K562 (cell line): ENCODE results near the gene MSTO1. TPM values are rescaled to one million over a fixed set of nuclear protein-coding genes. Genes with fewer than 3 reads are reported as not detected.

ENCODE experiments used
- ATF7 ChIP-seq: fragments of 450-650 bp; IDR thresholded peaks from 2 replicates; pipeline ENCODE4 v1.7.1; 2014; ENCODE audit warnings: mild to moderate bottlenecking, moderate library complexity
- BHLHE40 ChIP-seq: IDR thresholded peaks from 2 replicates; pipeline ENCODE4 v1.6.1; 2011; ENCODE audit warnings: low read length, improper control_type of control experiment
- CBFA2T3 ChIP-seq: fragments of 450-650 bp; IDR thresholded peaks from 2 replicates; pipeline ENCODE4 v1.6.1; 2017
- CCAR2 ChIP-seq: fragments of 200-400 bp; formaldehyde crosslinking; IDR thresholded peaks from 2 replicates; pipeline ENCODE4 v1.6.1; 2017; ENCODE audit warnings: mild to moderate bottlenecking, low read depth, low read length
- CHD4 ChIP-seq: fragments of 200-600 bp; sonication (generic); IDR thresholded peaks from 3 replicates; pipeline ENCODE4 v1.6.1; 2012; ENCODE audit warnings: low read depth, mild to moderate bottlenecking, mixed read lengths, low read length, inconsistent platforms; ENCODE audit not compliant: insufficient read depth, insufficient replicate concordance, poor library complexity, severe bottlenecking
- ETS2 ChIP-seq: IDR thresholded peaks from 2 replicates; pipeline ENCODE4 v1.6.1; 2016; ENCODE audit warnings: borderline replicate concordance, missing genetic modification characterization, mild to moderate bottlenecking, moderate library complexity, missing compliant biosample characterization; ENCODE audit not compliant: poor library complexity, severe bottlenecking
- GATA2 ChIP-seq: sonication (generic); formaldehyde crosslinking; IDR thresholded peaks from 2 replicates; pipeline ENCODE4 v1.4.0; 2020; ENCODE audit warnings: mild to moderate bottlenecking, missing genetic modification reagents
- HDAC1 ChIP-seq, 2 experiments: fragments of 450-650 bp; IDR thresholded peaks; 2 replicates each; pipeline ENCODE4 v1.6.1; 2016 to 2017; ENCODE audit warnings: inconsistent platforms in 1 of 2, mild to moderate bottlenecking in 1 of 2, moderate library complexity in 1 of 2
- IRF2 ChIP-seq: sonication (generic); formaldehyde crosslinking; IDR thresholded peaks from 2 replicates; pipeline ENCODE4 v1.8.1; 2022; ENCODE audit warnings: mild to moderate bottlenecking, missing genetic modification reagents
- KLF13 ChIP-seq: fragments of 450-650 bp; IDR thresholded peaks from 2 replicates; pipeline ENCODE4 v1.6.1; 2016; ENCODE audit warnings: missing genetic modification characterization, low read depth, mild to moderate bottlenecking, missing compliant biosample characterization, moderate library complexity, borderline replicate concordance
- MTA3 ChIP-seq: fragments of 450-650 bp; formaldehyde crosslinking; IDR thresholded peaks from 2 replicates; pipeline ENCODE4 v1.6.1; 2017; ENCODE audit warnings: mild to moderate bottlenecking, borderline replicate concordance
- MXI1 ChIP-seq: IDR thresholded peaks from 2 replicates; pipeline ENCODE4 v1.6.1; 2011; ENCODE audit warnings: low read depth, mild to moderate bottlenecking, improper control_type of control experiment, low read length
- NEUROD1 ChIP-seq: fragments of 150-350 bp; IDR thresholded peaks from 2 replicates; pipeline ENCODE4 v1.6.1; 2014; ENCODE audit warnings: borderline replicate concordance, low read length, low read depth; ENCODE audit not compliant: partially characterized antibody
- PPARD ChIP-seq: fragments of 250-450 bp; sonication (Bioruptor Pico); IDR thresholded peaks from 2 replicates; pipeline ENCODE4 v1.8.0; 2022; ENCODE audit warnings: inconsistent platforms, mild to moderate bottlenecking, moderate library complexity
- SAP30 ChIP-seq: fragments of 200-600 bp; sonication (generic); IDR thresholded peaks from 2 replicates; pipeline ENCODE4 v1.6.1; 2012; ENCODE audit warnings: borderline replicate concordance, low read depth, mild to moderate bottlenecking, moderate library complexity, low read length, control low read depth, inconsistent platforms; ENCODE audit not compliant: insufficient read depth, poor library complexity, severe bottlenecking
- SIN3B ChIP-seq: fragments of 450-650 bp; IDR thresholded peaks from 2 replicates; pipeline ENCODE4 v1.6.1; 2017; ENCODE audit warnings: low read depth, mild to moderate bottlenecking, moderate library complexity
- SMARCA5 ChIP-seq: fragments of 450-650 bp; IDR thresholded peaks from 2 replicates; pipeline ENCODE4 v1.6.1; 2016
- SOX6 ChIP-seq: fragments of 450-650 bp; IDR thresholded peaks from 2 replicates; pipeline ENCODE4 v1.6.1; 2014; ENCODE audit warnings: mild to moderate bottlenecking
- SUPT5H ChIP-seq: fragments of 450-650 bp; IDR thresholded peaks from 2 replicates; pipeline ENCODE4 v1.6.1; 2016
- TBL1XR1 ChIP-seq, 2 experiments: IDR thresholded peaks; 2 replicates each; pipeline ENCODE4 v1.6.1; 2012; ENCODE audit warnings: improper control_type of control experiment in 2 of 2, low read length in 2 of 2, mild to moderate bottlenecking in 1 of 2
- TCF7 ChIP-seq: sonication (generic); IDR thresholded peaks from 2 replicates; pipeline ENCODE4 v1.6.1; 2016; ENCODE audit warnings: antibody characterized with exemption, borderline replicate concordance
- TRIM24 ChIP-seq, 2 experiments: fragments of 450-650 bp; IDR thresholded peaks; 2 replicates each; pipeline ENCODE4 v1.6.1; 2016
- ZEB2 ChIP-seq: fragments of 450-650 bp; IDR thresholded peaks from 2 replicates; pipeline ENCODE4 v1.6.1; 2016
- ZNF165 ChIP-seq: fragments of 250-450 bp; sonication (Bioruptor Pico); IDR thresholded peaks from 2 replicates; pipeline ENCODE4 v1.4.0; 2020; ENCODE audit warnings: borderline replicate concordance
- ZNF41 ChIP-seq: fragments of 250-450 bp; sonication (Bioruptor Pico); conservative IDR thresholded peaks from 2 replicates; pipeline ENCODE4 v1.4.0; 2020; ENCODE audit warnings: mild to moderate bottlenecking
- polyA plus RNA-seq, 8 experiments: library from polyadenylated mRNA; depleted of rRNA in 4 of 8; stranded (reverse) in 5 of 8; unstranded in 3 of 8; fragments of >200 nt; fragmentation: Nextera tagmentation in 2 of 8; fragmentation: Illumina TruSeq in 1 of 8; extraction: Ambion mirVana in 2 of 8; extraction: Trizol in 1 of 8; gene quantifications; 2 replicates each; pipeline versions ENCODE4 v1.2.1 to v1.2.3, GENCODE V29; 2011 to 2014; ENCODE audit warnings: inconsistent platforms in 1 of 8, missing spikeins in 1 of 8
- total RNA-seq, 7 experiments: library from RNA; depleted of rRNA in 6 of 7; stranded (reverse); fragments of >200 nt in 6 of 7; fragmentation: Illumina TruSeq in 2 of 7; extraction: Trizol in 2 of 7; gene quantifications; 2 replicates each; pipeline versions ENCODE4 v1.2.1 to v1.2.3, GENCODE V29; 2011 to 2021; ENCODE audit warnings: low replicate concordance in 1 of 7
- TF ChIP-seq, protein P1 (sequence below): fragments of 450-650 bp; IDR thresholded peaks from 2 replicates; pipeline ENCODE4 v1.6.1; 2016; ENCODE audit warnings: borderline replicate concordance
- TF ChIP-seq, protein P2 (sequence below): conservative IDR thresholded peaks from 2 replicates; pipeline ENCODE4 v1.6.1; 2011; ENCODE audit warnings: low read depth, mild to moderate bottlenecking, low read length; ENCODE audit not compliant: control insufficient read depth

MSTO1 gene
- total and polyA plus RNA-seq, 9 of the 15 experiments (the other 6 are each of a cell fraction or from before 2014, with no cell fraction given), result 18.8 to 71.1 (median 47.3) TPM

DNA sequence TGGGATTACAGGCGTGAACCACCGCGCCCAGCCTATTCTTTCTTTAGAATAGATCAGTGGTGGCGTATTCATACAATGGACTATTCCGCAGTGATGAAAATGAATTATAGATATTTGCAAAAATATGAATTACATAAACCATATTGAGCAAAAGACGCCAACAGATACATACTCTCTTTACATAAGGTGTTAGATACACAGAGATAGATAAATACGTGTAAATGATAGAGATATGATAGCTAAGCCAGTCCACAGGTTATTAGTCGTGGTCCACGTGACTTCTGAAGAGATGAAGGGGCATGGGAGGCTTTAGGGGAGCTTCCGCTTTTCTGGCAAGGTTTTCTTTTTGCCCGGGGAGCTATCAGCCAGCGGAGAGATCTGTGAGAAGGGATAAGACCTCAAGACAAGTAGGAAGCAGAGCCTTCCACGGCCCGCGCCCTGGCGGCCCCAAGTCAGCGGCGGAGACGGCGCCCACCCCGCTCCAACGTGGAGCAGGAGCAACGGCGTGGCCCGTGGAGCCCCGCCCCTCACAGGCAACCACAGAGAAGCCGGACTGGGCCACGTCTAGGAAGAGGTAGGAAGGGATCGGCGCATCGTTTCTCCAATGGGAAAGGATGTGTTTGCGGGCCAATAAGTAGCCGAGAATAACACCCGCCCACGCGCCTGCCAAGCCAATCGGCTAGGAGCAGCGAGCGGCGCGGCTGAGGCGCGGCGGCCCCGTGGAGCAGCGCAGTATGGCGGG is at the start of gene MSTO1 (continued):
- no peak; the same call in 1 of the 2 replicates for TF ChIP-seq KLF13 (tag)
- TF ChIP-seq CCAR2, result no peak
- no peak for TF ChIP-seq ZNF165 (CRISPR knock-in tag)
- peak; percentile 79 for TF ChIP-seq SUPT5H
- no peak for TF ChIP-seq TBL1XR1 (IDR thresholded peaks at IDR 0.05; ENCODE audit: low read length in 2 of 2)
- TF ChIP-seq NEUROD1, result no peak
- TF ChIP-seq BHLHE40, result peak; percentile 58; the same call in 1 of the 2 replicates
- TF ChIP-seq SAP30, result peak; percentile 51
- TF ChIP-seq, protein P1, sequence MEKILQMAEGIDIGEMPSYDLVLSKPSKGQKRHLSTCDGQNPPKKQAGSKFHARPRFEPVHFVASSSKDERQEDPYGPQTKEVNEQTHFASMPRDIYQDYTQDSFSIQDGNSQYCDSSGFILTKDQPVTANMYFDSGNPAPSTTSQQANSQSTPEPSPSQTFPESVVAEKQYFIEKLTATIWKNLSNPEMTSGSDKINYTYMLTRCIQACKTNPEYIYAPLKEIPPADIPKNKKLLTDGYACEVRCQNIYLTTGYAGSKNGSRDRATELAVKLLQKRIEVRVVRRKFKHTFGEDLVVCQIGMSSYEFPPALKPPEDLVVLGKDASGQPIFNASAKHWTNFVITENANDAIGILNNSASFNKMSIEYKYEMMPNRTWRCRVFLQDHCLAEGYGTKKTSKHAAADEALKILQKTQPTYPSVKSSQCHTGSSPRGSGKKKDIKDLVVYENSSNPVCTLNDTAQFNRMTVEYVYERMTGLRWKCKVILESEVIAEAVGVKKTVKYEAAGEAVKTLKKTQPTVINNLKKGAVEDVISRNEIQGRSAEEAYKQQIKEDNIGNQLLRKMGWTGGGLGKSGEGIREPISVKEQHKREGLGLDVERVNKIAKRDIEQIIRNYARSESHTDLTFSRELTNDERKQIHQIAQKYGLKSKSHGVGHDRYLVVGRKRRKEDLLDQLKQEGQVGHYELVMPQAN, result peak; percentile 90
- TF ChIP-seq ATF7, result peak; percentile 70; the same call in 1 of the 2 replicates
- no peak for TF ChIP-seq PPARD (CRISPR knock-in tag)
- peak; percentile 70 for TF ChIP-seq MTA3
- peak in 1 of 2 experiments; percentile 90; a peak in 2 of 4 replicates for TF ChIP-seq HDAC1 (IDR thresholded peaks at IDR 0.05)
- TF ChIP-seq CHD4, result no peak
- peak; percentile 77; the same call in 1 of the 2 replicates for TF ChIP-seq ZEB2
- TF ChIP-seq TRIM24 (IDR thresholded peaks at IDR 0.05), result 0 out of 4 replicates have a peak, but pooled peaks of 1 of the 2 experiments have one; percentile 27
- TF ChIP-seq SOX6, result peak; percentile 57
- no peak for TF ChIP-seq IRF2 (CRISPR knock-in tag)
- TF ChIP-seq, protein P2, sequence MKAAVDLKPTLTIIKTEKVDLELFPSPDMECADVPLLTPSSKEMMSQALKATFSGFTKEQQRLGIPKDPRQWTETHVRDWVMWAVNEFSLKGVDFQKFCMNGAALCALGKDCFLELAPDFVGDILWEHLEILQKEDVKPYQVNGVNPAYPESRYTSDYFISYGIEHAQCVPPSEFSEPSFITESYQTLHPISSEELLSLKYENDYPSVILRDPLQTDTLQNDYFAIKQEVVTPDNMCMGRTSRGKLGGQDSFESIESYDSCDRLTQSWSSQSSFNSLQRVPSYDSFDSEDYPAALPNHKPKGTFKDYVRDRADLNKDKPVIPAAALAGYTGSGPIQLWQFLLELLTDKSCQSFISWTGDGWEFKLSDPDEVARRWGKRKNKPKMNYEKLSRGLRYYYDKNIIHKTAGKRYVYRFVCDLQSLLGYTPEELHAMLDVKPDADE, result no peak; the same call in 1 of the 2 replicates
- TF ChIP-seq MXI1, result peak; percentile 89
- no peak for TF ChIP-seq ZNF41 (CRISPR knock-in tag)
- no peak for TF ChIP-seq SIN3B
- no peak for TF ChIP-seq TCF7
- TF ChIP-seq ETS2, result no peak
- TF ChIP-seq CBFA2T3, result peak; percentile 10; the same call in 1 of the 2 replicates
- TF ChIP-seq SMARCA5, result peak; percentile 43; the same call in 1 of the 2 replicates
- no peak for TF ChIP-seq GATA2 (CRISPR knock-in tag)
